Keratinocyte (primary cell): ENCODE measurements around the gene ALDH3A1. TPM values are rescaled to one million over a fixed set of nuclear protein-coding genes. Genes with fewer than 3 reads are reported as not detected.

Experiments
- DNase-seq: peaks from one replicate; pipeline ENCODE4 v3.0.0-alpha.2; 2011; ENCODE audit warnings: low read depth, missing footprints, low spot score
- FAIRE-seq: peaks from 2 replicates; lab custom pipeline; 2011; peaks lifted over from hg19 to GRCh38; lab: Jason Lieb, UNC
- H2AFZ ChIP-seq: 2 replicates; pipeline ENCODE4 v1.6.0; 2012; ENCODE audit warnings: low read length, control low read depth, inconsistent platforms; ENCODE audit not compliant: control insufficient read depth
- H3K27ac ChIP-seq: 2 replicates; pipeline ENCODE4 v1.5.1; 2011; ENCODE audit warnings: low read length; ENCODE audit not compliant: control insufficient read depth, insufficient read depth
- H3K27me3 ChIP-seq: 3 replicates; pipeline ENCODE4 v1.6.0; 2011; ENCODE audit warnings: low read length; ENCODE audit not compliant: control insufficient read depth, insufficient read depth; ENCODE audit errors: extremely low read depth
- H3K36me3 ChIP-seq, 2 experiments: 2 replicates in 1 of 2; 3 replicates in 1 of 2; pipeline ENCODE4 v1.5.1; 2011; ENCODE audit warnings: low read length in 2 of 2, mild to moderate bottlenecking in 1 of 2; ENCODE audit not compliant: control insufficient read depth in 2 of 2, insufficient read depth in 2 of 2; ENCODE audit errors: extremely low read depth in 1 of 2
- H3K4me1 ChIP-seq: 3 replicates; pipeline ENCODE4 v1.5.1; 2011; ENCODE audit warnings: low read length; ENCODE audit not compliant: control insufficient read depth, insufficient read depth; ENCODE audit errors: extremely low read depth
- H3K4me2 ChIP-seq: 3 replicates; pipeline ENCODE4 v1.6.0; 2011; ENCODE audit warnings: low read depth, low read length; ENCODE audit not compliant: control insufficient read depth, insufficient read depth; ENCODE audit errors: extremely low read depth
- H3K4me3 ChIP-seq, 3 experiments: fragments of 200-600 bp in 1 of 3; sonication (generic) in 1 of 3; 2 replicates in 2 of 3; 3 replicates in 1 of 3; pipeline ENCODE4 v1.5.1; 2011 to 2016; ENCODE audit warnings: low read length in 3 of 3, mild to moderate bottlenecking in 3 of 3, control low read depth in 2 of 3, inconsistent platforms in 1 of 3, low read depth in 1 of 3, mixed read lengths in 1 of 3, mixed run types in 1 of 3, moderate library complexity in 1 of 3; ENCODE audit not compliant: control insufficient read depth in 2 of 3, insufficient read depth in 2 of 3; ENCODE audit errors: extremely low read depth in 1 of 3
- H3K79me2 ChIP-seq: 2 replicates; pipeline ENCODE4 v1.6.0; 2012; ENCODE audit warnings: low read length; ENCODE audit not compliant: control insufficient read depth, insufficient read depth
- H3K9ac ChIP-seq: 3 replicates; pipeline ENCODE4 v1.6.0; 2011; ENCODE audit warnings: low read length; ENCODE audit not compliant: control insufficient read depth, insufficient read depth; ENCODE audit errors: extremely low read depth
- H3K9me1 ChIP-seq: 3 replicates; pipeline ENCODE4 v1.6.0; 2011; ENCODE audit warnings: low read length; ENCODE audit not compliant: control insufficient read depth, insufficient read depth; ENCODE audit errors: extremely low read depth
- H3K9me3 ChIP-seq: 2 replicates; pipeline ENCODE4 v1.5.1; 2012; ENCODE audit warnings: low read depth, low read length; ENCODE audit not compliant: control insufficient read depth
- H4K20me1 ChIP-seq: 3 replicates; pipeline ENCODE4 v1.6.0; 2011; ENCODE audit warnings: low read length; ENCODE audit not compliant: control insufficient read depth, insufficient read depth; ENCODE audit errors: extremely low read depth
- CTCF ChIP-seq, 3 experiments: IDR thresholded peaks in 1 of 3; conservative IDR thresholded peaks in 1 of 3; optimal IDR thresholded peaks in 1 of 3; 2 replicates in 2 of 3; 3 replicates in 1 of 3; pipeline versions ENCODE3 to v1.5.1; 2011; ENCODE audit warnings: low read length in 3 of 3, mild to moderate bottlenecking in 3 of 3, moderate library complexity in 2 of 3, control low read depth in 1 of 3, inconsistent platforms in 1 of 3; ENCODE audit not compliant: insufficient read depth in 2 of 3; ENCODE audit errors: extremely low read depth in 1 of 3
- EZH2 ChIP-seq: IDR thresholded peaks from one replicate; pipeline ENCODE4 v1.6.1; 2012; ENCODE audit warnings: inconsistent platforms, mild to moderate bottlenecking, low read length, moderate library complexity
- dilution Hi-C: fragments of 300-500 bp; cut with MboI; formaldehyde crosslinking; loops from one replicate; pipeline ENCODE4 v1.7.0; 2020; ENCODE audit warnings: low sequenced_read_pairs; ENCODE audit not compliant: extremely low pct_ligation_motif_present
- polyA plus RNA-seq, 5 experiments: library from polyadenylated mRNA; depleted of rRNA in 3 of 5; stranded (reverse) in 3 of 5; stranded (forward) in 1 of 5; unstranded in 1 of 5; fragments of >200 nt; gene quantifications; 1 replicate in 1 of 5; 2 replicates in 3 of 5; 3 replicates in 1 of 5; pipeline versions ENCODE4 v1.2.1 to v1.2.3, GENCODE V29; 2011 to 2012; ENCODE audit warnings: missing spikeins in 2 of 5, low read depth in 1 of 5, low replicate concordance in 1 of 5

Gene ALDH3A1
- polyA plus RNA-seq, 1 donor (not counting 4 experiments of a cell fraction or from before 2014, with no cell fraction given) = 5.8 TPM

- no peak overlapping the region for H3K27ac ChIP-seq
- FAIRE-seq = peak; percentile 5
- dilution Hi-C loops = no loop called here
Measured at GRCh38 chr17:19720631-19721426, 27.3 kb downstream of the ALDH3A1 start.

GRCh38 chr17:19720210-19720475 lies 28.0 kb downstream of the ALDH3A1 start:
- Histone ChIP-seq H3K9ac (no peak overlapping the region), H3K27ac (no peak overlapping the region), H3K9me3 (no peaks in the 10 kb centered on the region), H3K4me1 (peaks cover 56% of the 10 kb centered on the region), H3K36me3 (no peaks in the 10 kb centered on the region), H3K79me2 (no peaks in the 10 kb centered on the region), H3K9me1 (no peaks in the 10 kb centered on the region), H4K20me1 (no peaks in the 10 kb centered on the region), H3K4me2 (peak overlapping the region; percentile 17), H3K4me3 (no peak overlapping the region), H3K27me3 (no peaks in the 10 kb centered on the region), H2AFZ (peak overlapping the region; percentile 5)
- dilution Hi-C loops = no loop called here
- TF ChIP-seq CTCF (optimal IDR thresholded peaks at IDR 0.05 in 1 of 3, IDR thresholded peaks at IDR 0.05 in 1 of 3, conservative IDR thresholded peaks at IDR 0.05 in 1 of 3; ENCODE audit: extremely low read depth in 1 of 3, insufficient read depth in 2 of 3, low read length in 3 of 3) (no peak), EZH2 (no peak)
- DNase-seq (no peak), FAIRE-seq (no peak)

More at GRCh38 chr17:19720631-19721426, 27.3 kb downstream of the ALDH3A1 start:
- H3K4me3 ChIP-seq = no peak overlapping the region
- H3K27me3 ChIP-seq = no peaks in the 10 kb centered on the region
- peak overlapping the region; percentile 17 for H3K4me2 ChIP-seq
- no peaks in the 10 kb centered on the region for H3K79me2 ChIP-seq
- DNase-seq = no peak
- peak overlapping the region; percentile 5 for H2AFZ ChIP-seq
- H3K9me1 ChIP-seq = no peaks in the 10 kb centered on the region
- no peaks in the 10 kb centered on the region for H3K9me3 ChIP-seq
- no peaks in the 10 kb centered on the region for H4K20me1 ChIP-seq
- no peak overlapping the region for H3K9ac ChIP-seq
- H3K4me1 ChIP-seq = peaks cover 56% of the 10 kb centered on the region
- TF ChIP-seq EZH2 (no peak), CTCF (optimal IDR thresholded peaks at IDR 0.05 in 1 of 3, IDR thresholded peaks at IDR 0.05 in 1 of 3, conservative IDR thresholded peaks at IDR 0.05 in 1 of 3; ENCODE audit: extremely low read depth in 1 of 3, insufficient read depth in 2 of 3, low read length in 3 of 3) (no peak)
- H3K36me3 ChIP-seq = no peaks in the 10 kb centered on the region
